H1 (cell line): ENCODE data around the gene MVK.

Experiments
- CTCF ChIP-seq, 3 experiments: IDR thresholded peaks; 1 replicate in 2 of 3; 2 replicates in 1 of 3; pipeline versions ENCODE4 v1.5.1 to v1.6.1; 2011; ENCODE audit warnings: low read length in 3 of 3, mild to moderate bottlenecking in 3 of 3, inconsistent platforms in 2 of 3, low read depth in 1 of 3, moderate library complexity in 1 of 3; ENCODE audit not compliant: insufficient read depth in 1 of 3; ENCODE audit errors: control extremely low read depth in 1 of 3
- FOSL1 ChIP-seq: IDR thresholded peaks from 2 replicates; pipeline ENCODE4 v1.6.1; 2011; ENCODE audit warnings: mild to moderate bottlenecking, low read depth, low read length, moderate library complexity; ENCODE audit not compliant: insufficient read depth
- RAD21 ChIP-seq, 2 experiments: IDR thresholded peaks in 1 of 2; conservative IDR thresholded peaks in 1 of 2; 2 replicates each; pipeline ENCODE4 v1.6.1; 2011; ENCODE audit warnings: low read depth in 2 of 2, low read length in 2 of 2, improper control_type of control experiment in 1 of 2, inconsistent platforms in 1 of 2, mild to moderate bottlenecking in 1 of 2, moderate library complexity in 1 of 2
- TCF12 ChIP-seq: IDR thresholded peaks from 2 replicates; pipeline ENCODE4 v1.6.1; 2011; ENCODE audit warnings: low read depth, mild to moderate bottlenecking, low read length

GRCh38 chr12:109588461-109589239, 15.1 kb downstream of the MVK start:
- TF ChIP-seq CTCF (IDR thresholded peaks at IDR 0.05; ENCODE audit: control extremely low read depth in 1 of 3, insufficient read depth in 1 of 3, low read depth in 1 of 3, low read length in 3 of 3) (no peak), FOSL1 (no peak), RAD21 (IDR thresholded peaks at IDR 0.05 in 1 of 2, conservative IDR thresholded peaks at IDR 0.05 in 1 of 2; ENCODE audit: low read depth in 2 of 2, low read length in 2 of 2) (no peak), TCF12 (no peak)
